ENCODE results near the gene THAP8.

The THAP8 gene

DNA sequence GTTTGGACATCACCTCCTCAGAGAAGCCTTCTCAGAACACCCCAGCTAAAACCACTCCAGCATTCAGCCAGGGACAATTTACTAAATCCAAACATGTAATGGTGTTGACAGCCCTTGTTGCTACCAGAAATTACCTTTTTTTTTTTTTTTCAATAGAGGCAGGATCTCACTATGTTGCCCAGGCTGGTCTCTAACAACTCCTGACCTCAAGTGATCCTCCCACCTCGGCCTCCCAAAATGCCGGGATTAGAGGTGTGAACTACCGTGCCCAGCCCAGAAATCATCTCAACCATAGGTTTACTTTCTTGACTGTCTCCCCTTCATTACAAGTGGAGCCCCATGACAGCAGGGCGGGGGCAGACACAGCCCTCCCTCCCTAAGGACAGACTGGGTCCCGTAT lies 30.7 kb downstream of the THAP8 start:
- no peak for DNase-seq (ENCODE audit: insufficient read length)
- no peak for FAIRE-seq
- TF ChIP-seq TAF1 (IDR thresholded peaks at IDR 0.05; ENCODE audit: borderline replicate concordance, low read depth, low read length) (no peak), POLR2A (IDR thresholded peaks at IDR 0.05; ENCODE audit: low read depth, low read length) (no peak), POLR2AphosphoS5 (IDR thresholded peaks at IDR 0.05; ENCODE audit: low read depth, low read length) (no peak)

- FAIRE-seq, result no peak
Measured at GRCh38 chr19:36019061-36019670, 34.9 kb downstream of the THAP8 start.

DNA sequence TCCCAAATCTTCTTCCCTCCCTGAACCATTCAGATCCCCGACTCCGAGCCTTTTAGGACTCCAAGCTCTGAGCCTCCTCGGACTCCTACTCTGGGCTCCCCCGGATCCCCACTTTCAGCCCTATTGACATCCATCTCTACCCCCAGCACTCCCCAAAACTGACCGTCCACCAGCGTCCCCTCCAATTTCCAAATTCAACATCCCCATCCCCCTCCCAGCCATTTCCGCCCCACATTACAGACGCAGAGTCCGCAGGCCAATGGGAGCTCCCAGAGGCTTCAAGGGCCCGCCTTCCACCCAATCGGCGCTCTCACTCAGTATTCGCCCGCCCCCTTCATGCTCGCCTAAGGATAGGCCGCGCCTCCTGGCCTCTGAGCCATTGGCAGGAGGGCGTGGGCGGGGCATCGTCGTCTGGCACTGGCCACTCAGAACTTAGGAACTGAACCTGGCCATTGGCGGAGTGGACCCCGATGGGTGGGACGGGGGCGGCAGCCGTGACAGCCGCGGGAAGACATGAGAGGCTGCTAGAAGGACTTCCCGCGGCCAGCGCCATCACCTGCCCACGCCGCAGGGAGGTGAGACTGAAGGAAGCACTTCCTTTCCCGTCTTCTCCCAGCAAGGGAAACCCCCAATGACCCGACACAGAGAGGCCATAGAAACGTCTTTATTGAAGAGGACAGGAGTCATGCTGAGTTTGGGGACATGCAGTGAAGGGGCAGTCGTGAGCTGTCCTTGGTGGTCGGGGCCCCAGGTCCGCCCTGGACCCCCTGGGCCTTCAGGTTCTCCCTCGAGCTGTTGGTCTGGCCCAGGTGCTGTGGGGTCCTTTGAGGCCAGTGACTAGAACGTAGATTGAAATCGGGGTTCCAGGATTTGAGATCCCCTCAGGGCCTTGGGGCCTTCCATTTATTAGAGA lies 39.8 kb downstream of the THAP8 start, which contains the start of gene ALKBH6:
ALKBH6 (minus strand) TSS at position 202 of the 913 bp plus-strand sequence. CDS start 816 bp downstream, outside the sequence.
- FAIRE-seq (peak; percentile 98), DNase-seq (ENCODE audit: insufficient read length) (peak; percentile 99)
- TF ChIP-seq POLR2AphosphoS5 (IDR thresholded peaks at IDR 0.05; ENCODE audit: low read depth, low read length) (peak; percentile 40; the same call in 1 of the 2 replicates), POLR2A (IDR thresholded peaks at IDR 0.05; ENCODE audit: low read depth, low read length) (peak; percentile 83), TAF1 (IDR thresholded peaks at IDR 0.05; ENCODE audit: borderline replicate concordance, low read depth, low read length) (peak; percentile 59)

More at GRCh38 chr19:36019061-36019670, 34.9 kb downstream of the THAP8 start:
- DNase-seq (ENCODE audit: insufficient read length), result no peak
- no peak for TF ChIP-seq POLR2A (IDR thresholded peaks at IDR 0.05; ENCODE audit: low read depth, low read length)
- TF ChIP-seq TAF1 (IDR thresholded peaks at IDR 0.05; ENCODE audit: borderline replicate concordance, low read depth, low read length), result no peak
- no peak for TF ChIP-seq POLR2AphosphoS5 (IDR thresholded peaks at IDR 0.05; ENCODE audit: low read depth, low read length)

DNA sequence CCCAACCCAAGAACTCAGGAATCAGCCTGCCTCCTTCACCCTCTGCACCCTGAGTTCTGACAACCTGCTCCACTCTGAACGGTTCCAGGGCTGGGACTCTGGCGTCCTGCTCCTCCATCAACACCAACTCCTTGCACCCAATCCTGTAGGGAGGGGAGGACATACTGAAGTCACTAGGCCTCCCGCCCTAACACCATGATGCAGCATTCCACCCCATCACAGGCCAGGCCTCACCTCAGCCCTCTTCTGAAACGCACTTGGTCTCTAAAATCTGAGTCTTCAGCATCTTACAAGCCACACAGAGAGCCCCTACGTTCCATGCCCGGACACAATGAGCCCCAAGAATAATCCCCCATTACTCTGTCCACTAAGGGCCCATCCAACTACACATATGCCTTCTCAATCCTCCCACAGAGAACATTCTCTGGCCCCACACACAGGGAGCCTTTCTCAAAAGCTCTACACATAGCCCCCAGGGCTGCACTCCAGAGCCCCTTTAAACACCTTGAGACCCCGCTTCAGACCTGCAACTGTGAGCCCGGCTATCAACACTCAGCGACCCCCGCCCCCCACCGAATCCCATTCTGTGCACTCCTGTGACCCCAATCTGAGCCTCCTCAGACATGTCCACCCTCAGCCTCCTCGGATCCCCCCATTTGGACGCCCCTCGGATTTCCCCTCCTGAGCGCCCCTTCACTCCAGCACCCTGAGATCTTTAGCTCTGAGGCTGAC lies 40.6 kb downstream of the THAP8 start:
- FAIRE-seq, result no peak
- TF ChIP-seq POLR2A (IDR thresholded peaks at IDR 0.05; ENCODE audit: low read depth, low read length), result no peak
- no peak for TF ChIP-seq POLR2AphosphoS5 (IDR thresholded peaks at IDR 0.05; ENCODE audit: low read depth, low read length)
- TF ChIP-seq TAF1 (IDR thresholded peaks at IDR 0.05; ENCODE audit: borderline replicate concordance, low read depth, low read length), result no peak
- DNase-seq (ENCODE audit: insufficient read length), result no peak

- DNase-seq (ENCODE audit: insufficient read length), result no peak
- no peak for FAIRE-seq
- TF ChIP-seq POLR2A (IDR thresholded peaks at IDR 0.05; ENCODE audit: low read depth, low read length) (no peak), POLR2AphosphoS5 (IDR thresholded peaks at IDR 0.05; ENCODE audit: low read depth, low read length) (no peak), TAF1 (IDR thresholded peaks at IDR 0.05; ENCODE audit: borderline replicate concordance, low read depth, low read length) (no peak)
Measured at GRCh38 chr19:36010402-36010801, 43.7 kb downstream of the THAP8 start.

DNA sequence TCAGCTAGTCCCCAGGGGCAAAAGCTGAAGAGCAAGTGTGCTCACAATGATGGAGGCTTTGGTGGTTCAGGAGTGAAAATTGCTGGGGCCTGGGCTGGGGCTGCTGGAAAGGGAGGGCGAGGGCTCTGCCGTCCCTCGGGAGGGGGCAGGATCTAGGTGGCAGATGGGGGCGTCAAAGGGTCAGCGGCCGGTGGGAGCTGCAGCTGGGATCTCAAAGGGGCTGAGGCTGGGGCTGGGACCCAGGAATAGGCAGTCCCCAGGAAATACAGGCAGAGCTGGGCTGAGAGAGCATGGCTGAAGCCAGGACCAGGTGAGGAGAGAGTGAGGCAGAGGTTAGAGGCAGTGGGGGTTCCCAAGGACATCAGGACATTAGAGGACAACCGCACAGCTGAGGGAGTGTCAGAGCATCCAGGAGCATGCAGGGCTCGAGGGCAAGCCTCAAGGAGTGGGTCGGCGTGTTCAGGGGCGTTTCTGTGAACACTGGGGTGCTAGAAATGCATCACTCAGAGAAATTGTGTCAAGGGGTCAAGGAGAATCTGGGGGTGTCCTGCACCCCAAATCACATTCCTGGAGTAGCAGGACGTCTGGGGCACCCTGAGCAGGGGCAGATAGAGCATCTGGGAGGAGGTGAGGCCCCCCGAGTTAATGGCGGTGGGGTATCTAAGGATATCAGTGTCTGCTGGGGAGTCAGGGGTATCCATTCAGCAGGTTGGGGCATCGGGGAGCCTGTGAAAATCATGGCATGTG lies 44.3 kb downstream of the THAP8 start:
- FAIRE-seq (no peak), DNase-seq (ENCODE audit: insufficient read length) (no peak)
- TF ChIP-seq POLR2AphosphoS5 (IDR thresholded peaks at IDR 0.05; ENCODE audit: low read depth, low read length) (no peak), TAF1 (IDR thresholded peaks at IDR 0.05; ENCODE audit: borderline replicate concordance, low read depth, low read length) (no peak), POLR2A (IDR thresholded peaks at IDR 0.05; ENCODE audit: low read depth, low read length) (no peak)

DNA sequence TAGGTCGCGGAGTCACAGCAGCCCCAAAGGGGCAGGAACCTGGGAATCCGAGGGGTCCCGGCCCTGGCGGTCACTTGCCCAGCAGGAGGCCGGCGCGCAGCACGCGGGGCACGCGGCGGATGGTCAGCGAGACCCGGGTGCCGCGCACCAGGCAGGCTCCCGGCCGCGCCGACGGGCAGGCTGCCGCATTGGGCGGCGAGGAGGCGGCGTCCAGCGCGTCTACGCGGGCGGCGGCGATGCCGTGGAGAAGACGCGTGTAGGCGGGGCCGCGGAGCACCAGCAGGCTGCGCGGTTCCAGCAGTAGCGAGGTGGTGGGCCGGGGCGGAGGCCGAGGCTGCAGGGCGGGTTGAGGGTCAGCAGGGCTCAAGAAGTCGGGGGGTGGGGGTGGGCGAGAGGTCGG lies 44.9 kb downstream of the THAP8 start:
- DNase-seq (ENCODE audit: insufficient read length) (peak; percentile 70), FAIRE-seq (peak; percentile 87)
- TF ChIP-seq TAF1 (IDR thresholded peaks at IDR 0.05; ENCODE audit: borderline replicate concordance, low read depth, low read length) (no peak), POLR2A (IDR thresholded peaks at IDR 0.05; ENCODE audit: low read depth, low read length) (peak; percentile 47; the same call in 1 of the 2 replicates), POLR2AphosphoS5 (IDR thresholded peaks at IDR 0.05; ENCODE audit: low read depth, low read length) (no peak)

DNA sequence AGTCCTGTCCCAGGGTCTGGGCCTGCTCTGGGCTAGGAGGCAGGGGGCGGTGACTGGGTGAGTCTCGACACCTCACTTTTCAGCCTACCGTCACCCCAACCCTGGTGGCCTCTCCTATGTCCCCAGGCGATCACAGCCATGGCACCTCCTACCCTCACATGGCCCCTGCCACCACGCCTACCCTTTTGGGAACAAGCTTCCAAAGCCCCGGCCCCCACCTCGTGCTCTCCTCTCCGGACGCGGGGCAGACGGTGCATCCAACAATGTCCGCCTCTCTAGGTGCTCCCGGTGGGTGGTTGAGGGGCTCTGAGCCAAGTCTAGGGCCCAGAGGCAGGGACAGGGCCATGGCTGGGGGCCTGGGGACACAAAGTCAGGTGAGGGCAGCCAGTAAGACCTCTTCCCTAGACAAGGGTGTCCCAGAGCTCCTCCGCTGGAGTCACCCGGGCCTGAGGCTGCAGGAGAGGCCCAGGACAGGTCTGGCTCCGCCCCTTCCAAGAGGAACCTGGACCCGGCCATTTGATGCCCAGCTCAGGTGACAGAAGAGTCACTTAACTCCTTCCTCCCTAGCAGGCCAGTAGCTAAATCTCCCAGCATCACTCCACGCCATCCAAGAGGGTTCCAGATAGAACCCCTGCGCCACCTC lies 45.6 kb downstream of the THAP8 start, which contains the start of gene SYNE4:
SYNE4 (minus strand) TSS at position 478 of the 643 bp plus-strand sequence; CDS start at position 346, 132 bp downstream.
- no peak for DNase-seq (ENCODE audit: insufficient read length)

DNA sequence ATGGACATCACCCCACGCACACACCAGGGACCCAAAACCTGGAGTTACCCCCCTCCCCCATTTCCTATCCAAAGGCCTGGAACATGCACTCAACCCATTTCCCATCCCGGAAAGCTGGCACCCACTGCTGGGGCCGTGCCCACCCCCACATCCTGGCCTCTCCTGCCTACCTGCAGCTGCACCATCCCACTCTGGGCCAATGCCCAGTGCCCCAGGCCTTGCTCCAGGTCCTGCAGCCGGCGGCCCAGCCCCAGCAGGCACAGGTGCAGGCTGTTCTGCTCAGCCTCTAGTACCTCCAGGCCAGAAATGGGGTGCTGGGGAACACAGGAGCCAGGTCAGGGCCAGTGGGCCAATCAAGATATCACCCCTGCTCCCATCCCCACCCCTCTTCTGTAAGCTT lies 47.1 kb downstream of the THAP8 start:
- no peak for TF ChIP-seq POLR2AphosphoS5 (IDR thresholded peaks at IDR 0.05; ENCODE audit: low read depth, low read length)
- TF ChIP-seq POLR2A (IDR thresholded peaks at IDR 0.05; ENCODE audit: low read depth, low read length), result no peak
- no peak for TF ChIP-seq TAF1 (IDR thresholded peaks at IDR 0.05; ENCODE audit: borderline replicate concordance, low read depth, low read length)
- DNase-seq (ENCODE audit: insufficient read length) (no peak), FAIRE-seq (no peak)

More for the DNA sequence above, 45.6 kb downstream of the THAP8 start, which contains the start of gene SYNE4:
- FAIRE-seq, result no peak
- no peak for TF ChIP-seq POLR2AphosphoS5 (IDR thresholded peaks at IDR 0.05; ENCODE audit: low read depth, low read length)
- no peak; the same call in 1 of the 2 replicates for TF ChIP-seq POLR2A (IDR thresholded peaks at IDR 0.05; ENCODE audit: low read depth, low read length)
- no peak for TF ChIP-seq TAF1 (IDR thresholded peaks at IDR 0.05; ENCODE audit: borderline replicate concordance, low read depth, low read length)

GRCh38 chr19:36003284-36003683 lies 50.8 kb downstream of the THAP8 start:
- TF ChIP-seq TAF1 (IDR thresholded peaks at IDR 0.05; ENCODE audit: borderline replicate concordance, low read depth, low read length) (no peak), POLR2A (IDR thresholded peaks at IDR 0.05; ENCODE audit: low read depth, low read length) (no peak), POLR2AphosphoS5 (IDR thresholded peaks at IDR 0.05; ENCODE audit: low read depth, low read length) (no peak)
- DNase-seq (ENCODE audit: insufficient read length) (no peak), FAIRE-seq (no peak)
